ENCODE measurements around the gene MED27.

MED27 gene

GRCh38 chr9:131880833-131881583 is 198.7 kb downstream of the MED27 start:
- TF ChIP-seq, protein P1, sequence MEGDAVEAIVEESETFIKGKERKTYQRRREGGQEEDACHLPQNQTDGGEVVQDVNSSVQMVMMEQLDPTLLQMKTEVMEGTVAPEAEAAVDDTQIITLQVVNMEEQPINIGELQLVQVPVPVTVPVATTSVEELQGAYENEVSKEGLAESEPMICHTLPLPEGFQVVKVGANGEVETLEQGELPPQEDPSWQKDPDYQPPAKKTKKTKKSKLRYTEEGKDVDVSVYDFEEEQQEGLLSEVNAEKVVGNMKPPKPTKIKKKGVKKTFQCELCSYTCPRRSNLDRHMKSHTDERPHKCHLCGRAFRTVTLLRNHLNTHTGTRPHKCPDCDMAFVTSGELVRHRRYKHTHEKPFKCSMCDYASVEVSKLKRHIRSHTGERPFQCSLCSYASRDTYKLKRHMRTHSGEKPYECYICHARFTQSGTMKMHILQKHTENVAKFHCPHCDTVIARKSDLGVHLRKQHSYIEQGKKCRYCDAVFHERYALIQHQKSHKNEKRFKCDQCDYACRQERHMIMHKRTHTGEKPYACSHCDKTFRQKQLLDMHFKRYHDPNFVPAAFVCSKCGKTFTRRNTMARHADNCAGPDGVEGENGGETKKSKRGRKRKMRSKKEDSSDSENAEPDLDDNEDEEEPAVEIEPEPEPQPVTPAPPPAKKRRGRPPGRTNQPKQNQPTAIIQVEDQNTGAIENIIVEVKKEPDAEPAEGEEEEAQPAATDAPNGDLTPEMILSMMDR (conservative IDR thresholded peaks at IDR 0.05), result no peak
- H3K27ac ChIP-seq, result no peak overlapping the region

DNA sequence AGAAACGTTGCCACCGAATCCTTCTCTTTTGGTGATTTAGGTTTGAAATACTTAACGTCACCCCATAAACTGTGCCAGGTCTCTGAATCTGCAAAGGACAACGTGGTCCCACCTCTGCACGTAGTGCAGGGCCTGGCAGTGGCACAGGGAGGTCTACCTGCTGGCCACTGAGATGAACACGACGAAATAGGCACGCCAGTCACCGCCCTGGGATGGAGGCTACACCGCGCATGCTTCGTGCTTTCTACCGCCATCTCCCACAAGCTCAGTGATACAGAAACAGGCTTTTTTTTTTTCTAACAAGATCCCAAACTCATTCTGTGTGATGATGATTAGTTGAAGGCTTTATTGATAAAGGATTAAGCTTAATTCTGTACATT is 199.8 kb downstream of the MED27 start:
- H3K27ac ChIP-seq, result no peak overlapping the region
- TF ChIP-seq, protein P1 (conservative IDR thresholded peaks at IDR 0.05), result no peak

GRCh38 chr9:131879181-131879910 is 200.3 kb downstream of the MED27 start:
- TF ChIP-seq, protein P1 (conservative IDR thresholded peaks at IDR 0.05), result no peak
- H3K27ac ChIP-seq, result no peak overlapping the region

DNA sequence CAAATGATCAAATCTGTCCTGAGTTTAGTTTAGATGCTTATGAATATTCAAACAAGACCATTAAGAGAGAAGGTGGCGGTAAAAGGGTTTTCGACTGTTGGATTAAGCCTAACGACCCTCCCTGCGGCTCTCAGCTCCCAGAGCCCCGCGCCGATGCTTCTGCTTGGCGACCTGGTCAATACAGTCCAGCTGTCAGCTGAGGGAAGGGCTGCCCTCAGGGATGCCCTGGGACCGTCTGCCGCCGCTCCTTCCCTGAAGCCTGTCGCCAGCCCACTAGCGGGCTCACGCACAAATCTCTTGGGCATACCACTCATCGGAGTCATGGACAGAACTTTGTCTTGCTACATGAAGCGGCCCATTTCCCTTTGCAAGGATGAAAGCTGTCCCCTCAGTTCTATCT is 203.2 kb downstream of the MED27 start:
- no peak overlapping the region for H3K27ac ChIP-seq
- TF ChIP-seq, protein P1 (conservative IDR thresholded peaks at IDR 0.05), result no peak

DNA sequence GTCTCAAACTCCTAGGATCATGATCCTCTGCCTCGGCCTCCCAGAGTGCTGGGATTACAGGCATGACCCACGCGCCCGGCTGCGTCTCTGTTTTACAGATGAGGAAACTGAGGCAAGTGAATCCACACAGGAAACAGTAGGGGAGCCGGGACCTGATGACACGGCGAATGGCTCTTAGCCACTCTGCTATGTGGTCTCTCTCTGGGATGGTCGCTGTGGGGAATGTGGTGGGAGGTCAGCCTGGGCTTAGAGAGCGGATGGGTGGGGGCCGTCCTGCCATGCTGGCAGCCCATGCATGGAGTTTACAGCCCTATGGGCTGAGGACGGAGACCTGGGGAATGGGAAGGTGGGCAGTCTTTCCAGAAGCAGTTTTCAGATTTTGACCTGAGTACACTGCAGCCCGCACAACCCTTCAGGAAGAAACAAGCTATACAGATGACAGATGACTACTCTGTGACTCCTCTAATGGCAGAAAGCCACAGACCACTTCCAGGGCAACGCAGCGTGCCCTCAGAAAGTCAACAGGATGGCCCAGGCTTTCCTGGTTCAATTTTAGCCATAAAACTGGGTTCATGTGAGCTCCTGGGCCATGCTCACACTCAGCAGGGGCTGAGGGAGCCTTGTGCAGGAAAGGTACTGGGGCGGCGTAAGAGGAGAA is 203.7 kb downstream of the MED27 start:
- TF ChIP-seq, protein P1 (conservative IDR thresholded peaks at IDR 0.05), result no peak

DNA sequence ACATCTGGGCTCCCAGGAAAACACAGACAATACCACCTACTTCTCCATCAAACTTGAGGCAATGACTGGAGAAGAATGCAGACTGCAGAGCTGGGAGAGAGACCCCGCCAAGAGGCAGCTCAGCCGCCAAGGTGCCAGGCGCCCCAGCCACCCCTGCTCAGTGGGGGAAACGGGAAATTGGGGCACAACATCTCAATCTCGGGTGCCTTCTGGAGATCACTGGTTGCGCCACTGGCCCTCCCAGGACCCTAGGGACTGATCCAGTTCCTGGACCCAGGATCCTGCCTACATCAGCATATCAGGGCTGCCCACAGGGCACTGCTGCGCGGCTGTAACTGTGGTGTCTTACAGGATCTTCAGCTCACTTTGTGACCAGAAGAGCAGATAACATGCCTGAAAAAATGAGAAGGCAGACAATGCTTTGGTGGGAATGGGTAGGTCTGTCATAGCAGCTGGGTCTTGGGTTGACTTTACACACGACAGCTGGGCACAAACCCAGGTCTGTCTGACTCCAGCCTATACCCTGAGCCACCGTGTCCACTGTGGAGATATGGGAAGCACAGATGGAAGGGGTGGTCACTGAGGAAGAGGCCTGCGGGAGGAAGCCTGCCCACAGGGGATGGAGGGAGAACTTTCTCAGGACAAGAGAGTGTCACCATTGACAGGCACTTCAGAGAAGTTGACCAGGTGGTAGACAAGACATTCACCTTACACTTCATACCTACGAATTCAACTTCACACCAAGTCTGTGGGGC is 204.6 kb downstream of the MED27 start:
- TF ChIP-seq, protein P1 (conservative IDR thresholded peaks at IDR 0.05), result no peak

More for the DNA sequence above, 203.7 kb downstream of the MED27 start:
- H3K27ac ChIP-seq, result no peak overlapping the region

More for the DNA sequence above, 204.6 kb downstream of the MED27 start:
- no peak overlapping the region for H3K27ac ChIP-seq
